Measurements from ENCODE around the gene ABCB8.

- TF ChIP-seq CHD1 (IDR thresholded peaks at IDR 0.05; ENCODE audit: low read depth, low read length) (no peak), CTCF (conservative IDR thresholded peaks at IDR 0.05; ENCODE audit: low read depth, low read length) (no peak), POLR2A (IDR thresholded peaks at IDR 0.05; ENCODE audit: low read depth, low read length) (no peak), RAD21 (IDR thresholded peaks at IDR 0.05; ENCODE audit: low read length) (no peak), ELK1 (IDR thresholded peaks at IDR 0.05; ENCODE audit: borderline replicate concordance, low read depth, low read length) (no peak), MXI1 (IDR thresholded peaks at IDR 0.05; ENCODE audit: borderline replicate concordance, low read depth, low read length) (no peak), BHLHE40 (IDR thresholded peaks at IDR 0.05; ENCODE audit: low read depth, low read length) (peak; percentile 45), SMC3 (IDR thresholded peaks at IDR 0.05; ENCODE audit: low read depth, low read length) (no peak), MAZ (IDR thresholded peaks at IDR 0.05; ENCODE audit: borderline replicate concordance, low read depth, low read length) (no peak), CEBPB (IDR thresholded peaks at IDR 0.05; ENCODE audit: low read depth, low read length) (0 out of 2 replicates have a peak, but pooled peaks have one; percentile 8), MAFK (IDR thresholded peaks at IDR 0.05; ENCODE audit: low read depth, low read length) (no peak), RFX5 (IDR thresholded peaks at IDR 0.05; ENCODE audit: low read depth, low read length) (no peak)
Observed at GRCh38 chr7:151012031-151012692, 16.1 kb upstream of the ABCB8 start.
